ENCODE data around the gene VWA1.

Gene VWA1

GRCh38 chr1:1490633-1491230, 55.2 kb downstream of the VWA1 start:
- DNase-seq = no peak

- no peak for DNase-seq
Measured at GRCh38 chr1:1491601-1492000, 56.1 kb downstream of the VWA1 start.

Data from activated CD4-positive, alpha-beta T cell treated with anti-CD3 and anti-CD28 coated beads, Interleukin-2, Interleukin-6, amounts not matched to agents 100 ng/mL and 50 ng/mL, durations not matched to agents 16 hours and 8 hours (primary cell).